Chondrocyte (in vitro differentiated cells): ENCODE data around the gene RGS3. TPM values are rescaled to one million over a fixed set of nuclear protein-coding genes. Genes with fewer than 3 reads are reported as not detected.

ENCODE experiments used
- DNase-seq: peaks from one replicate; pipeline ENCODE4 v3.0.0; 2021; ENCODE audit warnings: mixed read lengths, low spot score
- H3K27ac Mint-ChIP-seq: one replicate; pipeline ENCODE4 v1.8.0; 2021; ENCODE audit warnings: mild to moderate bottlenecking, moderate library complexity, mixed read lengths; ENCODE audit not compliant: unreplicated experiment
- H3K27me3 Mint-ChIP-seq: 2 replicates; pipeline ENCODE4 v1.8.0; 2021; ENCODE audit warnings: low read depth, mixed read lengths
- H3K36me3 Mint-ChIP-seq: 2 replicates; pipeline ENCODE4 v1.8.0; 2021; ENCODE audit warnings: low read depth, mixed read lengths
- H3K4me1 Mint-ChIP-seq: 2 replicates; pipeline ENCODE4 v1.8.0; 2021; ENCODE audit warnings: low read depth, mild to moderate bottlenecking, mixed read lengths
- H3K4me3 Mint-ChIP-seq: one replicate; pipeline ENCODE4 v1.8.0; 2021; ENCODE audit warnings: mild to moderate bottlenecking, moderate library complexity, mixed read lengths; ENCODE audit not compliant: unreplicated experiment
- H3K9me3 Mint-ChIP-seq: 2 replicates; pipeline ENCODE4 v1.8.0; 2021; ENCODE audit warnings: low read depth, mixed read lengths
- CTCF ChIP-seq: fragments of 200-600 bp; sonication (generic); IDR thresholded peaks from 2 replicates; pipeline ENCODE4 v1.5.0; 2021; ENCODE audit warnings: antibody characterized with exemption, mild to moderate bottlenecking, moderate library complexity
- total RNA-seq: library from RNA; stranded (reverse); gene quantifications from 3 replicates; pipeline ENCODE4 v1.2.1, GENCODE V29; 2021

The RGS3 gene
- total RNA-seq, 1 donor from 2014 or later = 55.2 TPM

GRCh38 chr9:113620377-113621161 lies 157.0 kb downstream of the RGS3 start:
- no peak for TF ChIP-seq CTCF
- peaks cover 79% of the 10 kb centered on the region for H3K4me1 Mint-ChIP-seq
- peak overlapping the region; percentile 99 for H3K27ac Mint-ChIP-seq
- H3K36me3 Mint-ChIP-seq = no peaks in the 10 kb centered on the region
- no peaks in the 10 kb centered on the region for H3K27me3 Mint-ChIP-seq
- no peaks in the 10 kb centered on the region for H3K9me3 Mint-ChIP-seq
- H3K4me3 Mint-ChIP-seq = peak overlapping the region; percentile 53
- peak; percentile 83 for DNase-seq

GRCh38 chr9:113621309-113621791 lies 157.8 kb downstream of the RGS3 start:
- peak; percentile 94 for DNase-seq
- Mint-ChIP-seq H3K27me3 (no peaks in the 10 kb centered on the region), H3K9me3 (no peaks in the 10 kb centered on the region), H3K36me3 (no peaks in the 10 kb centered on the region), H3K4me3 (no peak overlapping the region), H3K27ac (peak overlapping the region; percentile 99), H3K4me1 (peaks cover 72% of the 10 kb centered on the region)
- no peak for TF ChIP-seq CTCF

- Mint-ChIP-seq H3K36me3 (no peaks in the 10 kb centered on the region), H3K27ac (peak overlapping the region; percentile 99), H3K4me3 (no peak overlapping the region), H3K4me1 (peaks cover 68% of the 10 kb centered on the region), H3K9me3 (no peaks in the 10 kb centered on the region), H3K27me3 (no peaks in the 10 kb centered on the region)
- TF ChIP-seq CTCF = no peak
- DNase-seq = no peak
Measured at GRCh38 chr9:113621980-113622379, 158.5 kb downstream of the RGS3 start.

GRCh38 chr9:113622600-113623400 lies 159.3 kb downstream of the RGS3 start:
- Mint-ChIP-seq H3K27ac (peak overlapping the region; percentile 99), H3K27me3 (no peaks in the 10 kb centered on the region), H3K4me1 (peaks cover 68% of the 10 kb centered on the region), H3K36me3 (no peaks in the 10 kb centered on the region), H3K9me3 (no peaks in the 10 kb centered on the region), H3K4me3 (peak overlapping the region; percentile 19)
- TF ChIP-seq CTCF = no peak
- peak; percentile 77 for DNase-seq

- DNase-seq = peak; percentile 14
- Mint-ChIP-seq H3K27ac (peak overlapping the region; percentile 99), H3K36me3 (no peaks in the 10 kb centered on the region), H3K4me3 (no peak overlapping the region), H3K9me3 (no peaks in the 10 kb centered on the region), H3K4me1 (peaks cover 63% of the 10 kb centered on the region), H3K27me3 (peaks cover 3% of the 10 kb centered on the region)
- TF ChIP-seq CTCF = no peak
Measured at GRCh38 chr9:113623851-113624485, 160.4 kb downstream of the RGS3 start.
